GM18951 (cell line): ENCODE data around the gene FANCG.
A peak's percentile ranks its signal among the peaks of the same experiment; 100 is the strongest.

Experiments
- POLR2A ChIP-seq: IDR thresholded peaks from 4 replicates; pipeline ENCODE4 v1.6.1; 2011; ENCODE audit warnings: mild to moderate bottlenecking; ENCODE audit not compliant: insufficient read length, insufficient read depth; ENCODE audit errors: extremely low read depth
- in situ Hi-C: fragments of 300-500 bp; cut with MboI; formaldehyde crosslinking; loops from one replicate; pipeline ENCODE4 v1.12.0; 2022; ENCODE audit warnings: low sequenced_read_pairs, mixed read lengths, inconsistent platforms; ENCODE audit not compliant: unreplicated experiment

Gene FANCG

DNA sequence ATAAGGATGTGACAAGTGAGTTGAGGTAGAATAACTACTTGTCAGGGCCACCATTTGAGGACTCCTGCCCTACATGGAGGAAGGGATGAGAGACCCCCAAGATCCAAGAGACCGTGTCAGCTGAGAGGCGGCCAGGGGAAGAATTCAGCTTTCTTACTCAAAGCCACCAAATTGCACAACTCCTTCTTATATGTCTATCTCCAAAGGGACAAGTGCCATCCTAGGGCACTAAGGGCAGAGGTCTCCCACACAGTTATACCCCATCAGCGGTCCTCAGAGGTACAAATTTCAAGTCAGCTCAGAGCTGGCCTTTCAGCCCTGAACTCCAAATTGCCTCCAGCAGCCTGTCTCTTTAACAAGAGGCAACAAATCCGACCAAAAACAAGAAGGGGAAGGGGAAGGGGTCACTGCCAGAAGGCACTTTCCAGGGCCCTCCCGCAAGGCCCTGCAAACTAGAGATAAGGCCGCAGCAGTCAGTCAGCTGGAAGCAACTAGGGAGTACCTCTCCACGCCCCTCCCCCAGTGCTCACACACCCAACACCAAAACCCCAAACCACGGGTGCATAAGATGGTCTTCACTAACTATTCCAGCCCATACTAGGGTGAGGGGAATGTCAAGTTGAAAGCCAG, 29.3 kb upstream of the FANCG start:
- in situ Hi-C loops, result no loop called here
- TF ChIP-seq POLR2A, result no peak

DNA sequence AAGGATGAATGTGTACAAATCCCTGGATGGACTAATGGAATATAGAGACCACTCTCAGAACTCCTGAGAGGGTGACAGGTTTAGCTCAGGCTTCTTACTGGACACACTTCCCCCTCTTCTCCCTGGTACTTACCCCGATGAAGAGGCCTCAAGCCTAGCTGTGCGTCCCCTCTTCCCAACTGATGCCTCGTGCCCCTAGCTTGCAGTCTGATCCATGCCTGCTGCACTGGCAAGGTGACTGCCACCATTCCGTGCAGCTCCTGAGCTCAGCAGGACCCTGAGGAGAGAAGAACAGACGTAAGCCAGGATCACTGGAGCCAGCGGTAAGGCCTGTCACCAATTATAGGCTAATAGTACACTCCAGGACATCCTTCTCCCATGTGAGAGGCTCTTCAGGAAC, 28.7 kb upstream of the FANCG start:
- no peak for TF ChIP-seq POLR2A
- in situ Hi-C loops, result no loop called here

DNA sequence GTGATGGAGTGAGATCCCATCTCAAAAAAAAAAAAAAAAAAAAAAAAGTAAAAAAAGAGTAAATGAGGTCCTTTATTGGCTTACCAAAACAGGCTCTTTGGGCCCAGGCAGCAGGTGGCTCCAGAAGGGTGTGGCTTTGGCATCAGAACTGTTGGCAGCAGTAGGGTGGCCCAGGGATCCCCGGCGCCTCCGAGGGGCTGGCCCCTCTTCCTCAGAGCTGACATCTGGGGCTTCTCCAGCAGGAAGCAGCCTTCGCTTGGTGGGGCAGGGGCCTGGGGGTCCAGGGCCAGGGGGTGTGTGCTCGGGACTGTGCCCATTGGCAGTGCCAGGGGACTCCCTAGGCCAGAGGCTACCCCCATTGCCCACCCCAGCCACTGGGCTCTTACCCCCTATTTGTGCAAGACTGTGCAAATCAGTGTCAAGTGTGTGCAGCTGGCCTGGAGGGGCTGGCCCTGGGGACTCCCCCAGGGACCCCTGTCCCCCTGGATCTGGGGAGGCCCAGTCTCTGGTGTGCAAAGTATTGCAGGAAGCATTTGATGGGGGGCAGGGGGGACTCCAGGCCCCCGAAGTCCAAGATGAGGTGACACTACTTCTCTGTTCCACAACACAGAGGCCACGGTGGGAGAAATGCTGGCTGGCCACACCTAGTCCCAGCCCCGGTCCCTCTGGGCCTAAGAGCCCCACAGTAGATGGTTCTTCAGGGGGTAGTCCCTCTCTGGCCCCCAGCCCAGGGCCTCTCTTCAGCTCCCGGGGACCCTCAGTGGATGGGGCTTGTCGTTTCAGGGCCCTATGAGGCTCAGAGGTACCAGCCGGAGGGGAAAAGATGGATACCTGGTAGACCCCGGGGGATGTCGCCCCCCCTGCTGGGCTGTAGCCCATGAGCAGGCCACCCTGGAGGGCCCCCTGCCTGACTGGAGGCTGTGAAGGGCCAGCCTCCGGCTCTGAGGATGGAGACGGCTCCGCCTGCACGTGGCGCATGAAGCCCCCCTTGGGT, 27.9 kb upstream of the FANCG start:
- no peak for TF ChIP-seq POLR2A
- in situ Hi-C loops, result no loop called here

GRCh38 chr9:35106343-35106730, 26.6 kb upstream of the FANCG start:
- in situ Hi-C loops, result no loop called here
- no peak for TF ChIP-seq POLR2A

DNA sequence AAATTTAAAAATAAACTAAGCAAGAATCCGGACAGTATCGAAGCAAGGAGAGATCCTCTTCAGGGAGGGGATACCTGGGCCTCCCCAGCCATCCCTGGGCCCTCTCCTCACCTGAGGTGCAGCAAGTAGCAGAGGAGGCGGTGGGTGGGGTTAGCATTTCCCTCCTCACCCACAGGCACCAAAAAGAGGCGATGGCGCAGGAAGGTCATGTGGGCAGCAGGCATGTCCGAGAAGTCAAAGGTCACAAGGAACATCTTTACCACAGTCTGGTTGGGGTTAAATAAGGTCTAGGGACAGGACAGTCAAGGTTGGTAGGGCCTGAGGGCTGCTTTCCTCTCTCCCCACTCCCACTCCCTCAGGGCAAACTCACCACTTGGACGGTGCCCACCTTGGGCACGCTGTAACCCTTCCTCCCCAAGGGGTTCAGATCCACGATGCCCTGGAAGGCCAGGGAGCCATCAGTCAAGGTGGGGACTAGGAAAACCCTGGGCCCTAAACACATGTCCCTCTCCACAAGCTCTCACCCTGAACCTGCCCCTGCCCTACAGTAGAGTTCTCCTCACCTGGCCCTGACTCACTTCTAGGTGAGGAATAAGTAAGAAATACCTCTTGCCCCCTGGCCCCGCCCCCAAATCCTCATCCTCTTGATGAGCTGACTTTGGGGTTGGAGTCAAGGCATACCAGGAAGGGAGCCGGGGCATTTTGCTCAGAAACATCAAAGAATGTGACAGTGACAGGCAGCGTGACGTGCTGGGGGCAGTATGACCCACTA, 26.0 kb upstream of the FANCG start:
- TF ChIP-seq POLR2A, result no peak
- in situ Hi-C loops, result no loop called here

DNA sequence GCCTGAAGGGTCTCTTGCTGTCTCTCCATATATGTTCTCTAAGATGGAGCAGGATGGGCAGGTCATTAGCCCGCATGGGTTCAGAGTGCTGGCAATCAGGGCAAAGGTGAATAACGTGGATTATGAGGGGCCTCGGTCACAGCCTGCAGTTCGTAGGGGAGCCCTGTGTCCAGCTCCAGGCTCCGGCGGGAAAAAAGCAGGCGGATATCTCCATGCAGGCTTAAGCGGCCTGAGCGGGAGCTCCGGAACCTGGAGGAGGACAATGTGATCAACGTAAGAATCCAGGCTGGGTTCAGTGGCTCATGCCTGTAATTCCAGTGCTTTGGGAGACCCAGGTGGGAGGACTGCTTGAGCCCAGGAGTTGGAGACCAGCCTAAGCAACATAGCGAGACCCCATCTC, 25.4 kb upstream of the FANCG start:
- TF ChIP-seq POLR2A, result no peak

GRCh38 chr9:35104586-35104985, 24.8 kb upstream of the FANCG start:
- no peak for TF ChIP-seq POLR2A
- in situ Hi-C loops, result no loop called here

More for the DNA sequence above, 25.4 kb upstream of the FANCG start:
- in situ Hi-C loops, result no loop called here

DNA sequence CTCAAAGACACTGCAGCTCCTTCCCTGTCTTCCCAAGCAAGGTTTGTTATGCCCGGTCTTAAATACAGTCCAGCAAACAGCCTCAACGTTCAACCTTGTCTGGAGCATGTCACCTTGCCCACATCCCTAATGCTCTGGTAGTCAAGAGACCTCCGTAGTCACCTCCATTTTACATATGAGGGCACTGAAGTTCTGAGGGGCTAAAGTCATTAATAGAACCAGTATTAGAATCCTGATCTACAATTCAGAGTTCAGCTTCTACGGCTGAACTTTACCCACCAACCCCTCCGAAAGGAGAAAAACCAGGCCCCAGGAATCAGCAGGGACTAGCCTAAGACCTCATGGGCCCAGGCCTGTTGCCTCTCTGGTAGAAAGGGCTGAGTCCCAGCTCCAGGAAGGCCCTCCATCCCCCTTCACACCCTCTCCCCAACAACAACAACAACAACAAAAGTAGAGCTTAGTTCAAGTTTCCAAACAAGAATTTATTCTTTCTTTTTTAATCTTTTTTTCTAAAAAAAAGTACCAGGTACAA, 24.0 kb upstream of the FANCG start:
- in situ Hi-C loops, result no loop called here
- no peak for TF ChIP-seq POLR2A

DNA sequence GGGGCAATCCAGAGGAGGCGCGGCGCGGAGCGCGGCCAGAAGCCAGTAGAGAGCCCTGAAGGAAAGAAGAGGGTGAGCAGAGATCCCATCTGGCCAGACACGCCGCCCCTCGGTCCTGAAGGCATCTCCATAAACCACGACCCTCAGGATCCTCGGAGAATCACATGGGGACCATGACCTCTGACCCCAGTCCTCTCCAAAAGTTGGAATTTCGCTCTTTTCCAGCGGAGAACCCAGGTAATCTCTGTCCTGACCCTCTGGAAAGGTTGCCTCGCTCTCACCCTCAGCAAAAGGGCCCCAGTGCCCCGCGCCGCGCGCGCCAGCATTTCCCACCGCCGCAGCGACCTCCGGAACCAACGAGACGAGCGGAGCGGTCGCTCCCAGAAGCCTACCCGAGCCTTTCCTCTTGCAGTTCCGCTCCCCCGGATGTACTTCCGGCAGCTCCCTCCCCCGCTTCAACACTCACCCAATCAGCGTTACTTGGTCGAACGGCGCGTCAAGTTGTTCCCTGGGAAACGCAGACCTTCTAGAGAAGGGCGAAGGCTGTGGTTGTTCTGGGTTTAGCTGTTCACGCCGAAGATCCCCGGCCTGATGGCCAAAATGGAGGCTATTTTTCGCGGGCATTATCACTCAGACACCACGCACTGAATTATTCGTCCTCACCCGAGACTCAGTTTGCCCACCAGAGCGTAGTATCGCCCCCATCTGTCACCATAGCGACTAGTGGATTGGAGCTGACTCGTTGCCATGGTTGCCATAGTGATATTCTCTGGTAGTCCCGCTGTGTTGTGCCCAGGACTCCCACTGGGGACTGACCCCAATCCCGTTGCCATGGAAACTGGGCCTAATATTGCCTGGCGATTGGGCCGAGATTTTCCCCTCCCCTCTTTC, 23.3 kb upstream of the FANCG start, which contains the start of gene STOML2:
STOML2 (minus strand) TSS at position 363 of the 891 bp plus-strand sequence; CDS start at position 326, 37 bp downstream.
- peak; percentile 78 for TF ChIP-seq POLR2A
- in situ Hi-C loops, result no loop called here

GRCh38 chr9:35102465-35102768, 22.7 kb upstream of the FANCG start:
- in situ Hi-C loops, result no loop called here
- no peak for TF ChIP-seq POLR2A

DNA sequence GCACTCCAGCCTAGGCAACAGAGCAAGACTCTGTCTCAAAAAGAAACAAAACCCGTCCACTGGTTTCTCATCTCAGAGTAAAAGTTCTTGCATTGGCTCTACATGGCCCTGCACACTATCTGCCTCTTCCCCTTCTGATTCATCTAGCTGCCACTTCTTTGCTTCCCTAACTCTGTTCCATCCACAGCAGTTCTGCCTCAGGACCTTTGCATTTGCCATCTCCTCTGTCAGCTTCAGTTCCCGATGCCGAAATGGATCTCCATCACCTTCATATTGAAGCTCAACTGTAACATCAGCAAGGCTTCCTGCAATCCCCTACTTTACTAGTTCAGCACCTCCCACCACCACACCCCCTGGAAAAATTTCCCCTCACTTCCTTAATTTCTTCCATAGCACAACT, 17.8 kb upstream of the FANCG start:
- TF ChIP-seq POLR2A, result no peak
- in situ Hi-C loops, result no loop called here
